Measurements from ENCODE around the gene CFDP1.

DNA sequence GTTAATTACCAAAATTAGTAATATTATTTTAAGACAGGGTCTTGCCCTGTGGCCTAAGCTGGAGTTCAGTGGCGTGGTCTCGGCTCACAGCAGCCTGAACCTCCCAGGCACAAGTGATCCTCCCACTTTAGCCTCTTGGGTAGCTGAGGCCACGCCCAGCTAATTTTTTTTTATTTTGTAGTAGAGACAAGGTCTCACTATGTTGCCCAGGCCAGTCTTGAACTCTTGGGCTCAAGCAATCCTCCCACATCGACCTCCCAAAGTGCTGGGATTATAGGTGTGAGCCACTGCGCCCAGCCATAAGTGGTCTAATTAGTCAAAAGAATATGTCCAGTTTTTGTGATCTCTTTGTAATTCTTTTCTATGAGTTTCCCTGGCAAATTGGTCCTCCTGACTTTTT is 12.0 kb upstream of the CFDP1 start:
- TF ChIP-seq, protein P1, sequence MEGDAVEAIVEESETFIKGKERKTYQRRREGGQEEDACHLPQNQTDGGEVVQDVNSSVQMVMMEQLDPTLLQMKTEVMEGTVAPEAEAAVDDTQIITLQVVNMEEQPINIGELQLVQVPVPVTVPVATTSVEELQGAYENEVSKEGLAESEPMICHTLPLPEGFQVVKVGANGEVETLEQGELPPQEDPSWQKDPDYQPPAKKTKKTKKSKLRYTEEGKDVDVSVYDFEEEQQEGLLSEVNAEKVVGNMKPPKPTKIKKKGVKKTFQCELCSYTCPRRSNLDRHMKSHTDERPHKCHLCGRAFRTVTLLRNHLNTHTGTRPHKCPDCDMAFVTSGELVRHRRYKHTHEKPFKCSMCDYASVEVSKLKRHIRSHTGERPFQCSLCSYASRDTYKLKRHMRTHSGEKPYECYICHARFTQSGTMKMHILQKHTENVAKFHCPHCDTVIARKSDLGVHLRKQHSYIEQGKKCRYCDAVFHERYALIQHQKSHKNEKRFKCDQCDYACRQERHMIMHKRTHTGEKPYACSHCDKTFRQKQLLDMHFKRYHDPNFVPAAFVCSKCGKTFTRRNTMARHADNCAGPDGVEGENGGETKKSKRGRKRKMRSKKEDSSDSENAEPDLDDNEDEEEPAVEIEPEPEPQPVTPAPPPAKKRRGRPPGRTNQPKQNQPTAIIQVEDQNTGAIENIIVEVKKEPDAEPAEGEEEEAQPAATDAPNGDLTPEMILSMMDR (conservative IDR thresholded peaks at IDR 0.05 in 1 of 2, IDR thresholded peaks at IDR 0.05 in 1 of 2; ENCODE audit: extremely low read depth in 1 of 2, insufficient read depth in 1 of 2, low read depth in 1 of 2, low read length in 2 of 2): no peak
- TF ChIP-seq EZH2 (IDR thresholded peaks at IDR 0.05; ENCODE audit: borderline replicate concordance, low read length): no peak

Data from mammary epithelial cell (primary cell).